Measurements from ENCODE around the gene SPTBN1.

The SPTBN1 gene

DNA sequence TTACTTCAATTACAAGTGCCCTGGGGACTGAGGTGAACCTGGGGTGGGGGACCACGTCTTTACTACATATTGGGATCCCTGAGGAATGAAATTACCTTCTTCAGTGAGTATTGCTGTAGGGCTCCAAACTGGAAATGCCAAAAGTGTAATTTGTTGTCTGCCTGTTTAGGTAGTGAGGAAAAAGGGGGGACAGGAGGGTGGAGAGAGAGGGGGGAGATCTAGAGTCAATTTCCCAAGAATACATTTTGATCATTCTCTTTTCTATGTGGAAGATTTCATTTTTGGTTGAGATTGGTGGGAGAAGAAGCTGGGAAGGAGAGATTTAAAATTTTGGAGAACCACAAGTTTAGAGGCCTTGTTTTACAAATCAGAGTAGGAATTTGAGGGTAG is 101.1 kb downstream of the SPTBN1 start:
- DNase-seq (ENCODE audit: low read depth): no peak
- TF ChIP-seq, protein P1, sequence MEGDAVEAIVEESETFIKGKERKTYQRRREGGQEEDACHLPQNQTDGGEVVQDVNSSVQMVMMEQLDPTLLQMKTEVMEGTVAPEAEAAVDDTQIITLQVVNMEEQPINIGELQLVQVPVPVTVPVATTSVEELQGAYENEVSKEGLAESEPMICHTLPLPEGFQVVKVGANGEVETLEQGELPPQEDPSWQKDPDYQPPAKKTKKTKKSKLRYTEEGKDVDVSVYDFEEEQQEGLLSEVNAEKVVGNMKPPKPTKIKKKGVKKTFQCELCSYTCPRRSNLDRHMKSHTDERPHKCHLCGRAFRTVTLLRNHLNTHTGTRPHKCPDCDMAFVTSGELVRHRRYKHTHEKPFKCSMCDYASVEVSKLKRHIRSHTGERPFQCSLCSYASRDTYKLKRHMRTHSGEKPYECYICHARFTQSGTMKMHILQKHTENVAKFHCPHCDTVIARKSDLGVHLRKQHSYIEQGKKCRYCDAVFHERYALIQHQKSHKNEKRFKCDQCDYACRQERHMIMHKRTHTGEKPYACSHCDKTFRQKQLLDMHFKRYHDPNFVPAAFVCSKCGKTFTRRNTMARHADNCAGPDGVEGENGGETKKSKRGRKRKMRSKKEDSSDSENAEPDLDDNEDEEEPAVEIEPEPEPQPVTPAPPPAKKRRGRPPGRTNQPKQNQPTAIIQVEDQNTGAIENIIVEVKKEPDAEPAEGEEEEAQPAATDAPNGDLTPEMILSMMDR (conservative IDR thresholded peaks at IDR 0.05; ENCODE audit: control insufficient read depth, insufficient read depth, low read depth, low read length): no peak
- H3K4me3 ChIP-seq (ENCODE audit: control insufficient read depth, low read depth, low read length): no peak overlapping the region

DNA sequence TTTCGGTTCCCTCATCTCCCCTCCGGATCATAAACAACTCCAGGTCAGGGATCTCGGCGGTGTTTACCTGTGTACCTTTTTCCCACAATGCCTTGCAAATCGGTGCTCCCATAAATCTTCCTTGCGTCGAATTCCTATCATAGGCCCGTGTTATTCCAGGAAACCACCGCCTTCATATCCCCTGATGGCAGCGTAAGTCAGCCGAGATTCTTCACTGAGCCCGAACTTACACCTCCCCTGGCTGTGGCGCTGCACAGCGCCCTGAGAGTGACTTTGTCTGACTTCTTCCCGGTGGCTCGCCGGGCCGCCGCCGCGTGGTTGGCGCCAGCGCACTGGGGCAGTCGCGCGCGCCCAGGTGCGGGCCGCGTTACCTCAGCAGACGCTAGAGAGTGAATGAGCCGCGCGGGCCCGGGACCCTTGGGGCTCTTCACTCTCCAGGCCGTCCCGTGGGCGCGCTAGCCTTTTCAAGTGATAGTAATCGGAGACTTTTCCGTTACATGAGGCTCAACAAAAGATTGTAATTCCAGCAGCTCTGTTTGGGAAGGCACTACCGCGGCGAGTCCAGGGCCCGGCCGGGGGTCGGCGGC is 101.6 kb downstream of the SPTBN1 start:
- TF ChIP-seq, protein P1 (conservative IDR thresholded peaks at IDR 0.05; ENCODE audit: control insufficient read depth, insufficient read depth, low read depth, low read length): no peak
- peak overlapping the region; percentile 64 for H3K4me3 ChIP-seq (ENCODE audit: control insufficient read depth, low read depth, low read length)
- peak; percentile 23 for DNase-seq (ENCODE audit: low read depth)

DNA sequence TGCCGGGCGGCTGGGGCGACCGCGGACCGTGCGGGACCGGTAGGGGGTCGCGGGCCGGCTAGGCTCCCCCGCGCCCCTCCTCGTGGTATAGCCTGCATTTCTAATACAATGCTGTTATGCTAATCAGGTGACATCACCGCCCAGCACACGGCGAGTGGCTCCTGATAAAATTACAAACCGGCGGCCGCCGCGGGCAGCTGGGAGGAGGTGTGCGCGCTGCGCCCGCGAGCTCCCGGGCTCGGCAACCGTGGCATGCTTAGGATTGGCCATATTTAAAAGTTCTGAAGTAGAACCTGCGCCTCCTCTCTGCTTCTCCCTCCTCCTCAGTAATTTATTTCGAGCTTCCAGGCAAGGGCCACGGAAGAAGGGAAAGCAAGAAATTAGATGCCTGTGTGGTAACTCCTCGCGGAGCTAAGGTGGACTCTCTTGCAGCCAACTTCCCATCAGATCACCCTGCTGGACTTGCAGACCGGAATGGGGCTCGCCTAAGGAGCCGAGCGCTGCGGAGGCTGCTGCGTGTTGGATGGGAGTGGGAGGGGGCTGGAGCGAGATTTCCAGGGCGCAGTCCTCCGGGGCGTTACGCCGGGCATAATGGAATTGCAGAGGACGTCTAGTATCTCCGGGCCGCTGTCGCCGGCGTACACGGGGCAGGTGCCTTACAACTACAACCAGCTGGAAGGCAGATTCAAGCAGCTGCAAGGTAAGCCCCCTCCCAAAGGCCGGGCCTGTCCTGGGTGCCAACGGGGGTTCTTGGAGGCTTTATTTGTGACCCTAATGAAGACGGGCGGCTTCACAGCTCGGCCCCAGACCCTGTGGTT is 102.3 kb downstream of the SPTBN1 start:
- peak; percentile 39 for DNase-seq (ENCODE audit: low read depth)
- H3K4me3 ChIP-seq (ENCODE audit: control insufficient read depth, low read depth, low read length): peak overlapping the region; percentile 64
- TF ChIP-seq, protein P1 (conservative IDR thresholded peaks at IDR 0.05; ENCODE audit: control insufficient read depth, insufficient read depth, low read depth, low read length): no peak

DNA sequence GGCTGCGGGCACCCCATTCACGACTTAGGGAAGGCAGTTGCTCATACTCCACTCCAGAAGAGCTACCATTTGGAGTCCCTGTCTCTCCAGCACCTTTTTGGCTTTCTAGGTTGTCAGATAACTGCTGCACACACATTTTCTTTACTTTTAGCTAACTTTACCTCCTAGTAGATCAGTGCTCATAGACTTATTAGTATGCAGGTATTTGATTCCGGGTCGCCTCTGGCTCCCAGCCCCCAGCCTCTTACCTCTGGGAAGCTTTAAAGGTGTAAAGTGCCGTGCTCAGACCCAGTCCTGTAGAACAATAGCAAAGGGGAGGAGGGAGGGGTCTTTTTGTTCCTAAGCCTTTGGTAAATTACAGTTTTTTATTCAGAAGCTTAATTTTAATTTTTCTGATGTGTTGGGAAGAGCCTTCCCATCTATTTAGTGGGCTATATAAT is 102.9 kb downstream of the SPTBN1 start:
- no peak for DNase-seq (ENCODE audit: low read depth)
- TF ChIP-seq, protein P1 (conservative IDR thresholded peaks at IDR 0.05; ENCODE audit: control insufficient read depth, insufficient read depth, low read depth, low read length): no peak
- peak overlapping the region; percentile 64 for H3K4me3 ChIP-seq (ENCODE audit: control insufficient read depth, low read depth, low read length)

DNA sequence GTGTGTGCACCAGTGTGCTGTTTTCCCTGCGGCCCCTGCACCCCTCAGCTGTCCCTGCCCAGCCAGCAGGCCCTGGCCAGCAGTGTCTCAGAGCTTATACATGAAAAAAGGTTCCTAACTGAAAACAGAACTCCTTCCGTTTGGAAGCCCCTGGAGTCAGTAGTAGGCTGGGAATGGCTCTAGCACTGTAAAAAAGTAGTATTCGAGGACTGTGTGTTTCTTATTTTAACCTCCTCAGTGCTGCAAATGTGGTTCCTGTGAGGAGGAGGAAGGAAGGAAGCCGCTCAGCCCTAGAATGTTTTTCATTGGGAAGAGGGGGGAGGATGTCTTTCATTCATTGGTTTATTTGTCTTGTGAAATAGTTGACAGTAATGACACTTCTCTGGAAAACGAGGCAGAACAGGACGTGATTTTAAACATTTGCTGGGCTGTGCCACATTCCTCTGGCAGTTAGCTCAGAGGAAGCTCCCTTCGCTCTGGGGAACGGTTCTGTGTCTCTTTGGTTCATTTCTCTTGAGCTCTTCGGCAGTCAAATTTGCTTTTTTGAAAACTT is 103.5 kb downstream of the SPTBN1 start:
- DNase-seq (ENCODE audit: low read depth): peak; percentile 89
- TF ChIP-seq, protein P1 (conservative IDR thresholded peaks at IDR 0.05; ENCODE audit: control insufficient read depth, insufficient read depth, low read depth, low read length): no peak
- peak overlapping the region; percentile 64 for H3K4me3 ChIP-seq (ENCODE audit: control insufficient read depth, low read depth, low read length)

DNA sequence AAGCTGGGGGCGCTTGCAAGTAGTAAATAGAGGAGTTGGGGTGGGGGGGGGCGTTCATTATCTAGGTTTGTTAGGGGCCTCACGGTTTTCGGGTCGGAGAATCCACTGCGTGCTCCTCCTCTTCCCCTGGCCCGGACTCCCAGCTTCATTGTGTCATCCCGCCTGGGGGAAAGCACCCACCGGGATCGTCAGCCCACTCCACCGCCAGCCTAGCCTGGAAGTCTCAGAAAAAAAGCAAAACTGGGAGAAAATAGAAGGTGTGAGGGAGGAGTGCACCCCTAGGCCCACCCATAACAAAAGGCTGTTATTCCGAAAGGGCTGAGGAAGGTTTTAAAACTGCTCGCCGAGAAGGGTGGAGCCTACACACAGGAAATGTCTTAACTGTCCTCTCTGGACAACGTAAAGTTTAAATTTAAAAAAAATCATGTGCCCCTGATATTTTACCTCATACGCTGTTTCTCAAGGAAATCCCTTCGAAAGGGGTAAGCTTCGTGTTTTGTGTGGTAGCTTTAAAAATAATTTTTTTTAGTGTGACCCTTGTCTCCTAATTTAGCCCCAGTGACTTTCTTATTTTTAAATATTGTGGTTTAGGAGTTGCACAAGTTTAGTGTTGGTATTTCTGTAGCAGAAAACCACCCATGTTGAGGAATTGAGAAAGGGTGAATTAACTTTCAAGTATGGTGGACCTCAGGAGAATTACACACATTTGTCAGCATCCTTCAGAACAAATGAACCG is 104.2 kb downstream of the SPTBN1 start:
- H3K4me3 ChIP-seq (ENCODE audit: control insufficient read depth, low read depth, low read length): peak overlapping the region; percentile 64
- peak; percentile 76 for DNase-seq (ENCODE audit: low read depth)
- TF ChIP-seq, protein P1 (conservative IDR thresholded peaks at IDR 0.05; ENCODE audit: control insufficient read depth, insufficient read depth, low read depth, low read length): peak; percentile 3
